Endothelial cell (in vitro differentiated cells): ENCODE results near the gene FARP2. TPM values are rescaled to one million over a fixed set of nuclear protein-coding genes. Genes with fewer than 3 reads are reported as not detected.

ENCODE experiments used
- DNase-seq: peaks from one replicate; pipeline ENCODE4 v3.0.0; 2021; ENCODE audit warnings: low spot score
- H3K27ac Mint-ChIP-seq: one replicate; pipeline ENCODE4 v1.8.0; 2021; ENCODE audit warnings: mixed read lengths, inconsistent platforms; ENCODE audit not compliant: unreplicated experiment
- H3K27me3 Mint-ChIP-seq: one replicate; pipeline ENCODE4 v1.8.0; 2021; ENCODE audit warnings: mild to moderate bottlenecking, moderate library complexity, mixed read lengths, inconsistent platforms; ENCODE audit not compliant: unreplicated experiment
- H3K36me3 Mint-ChIP-seq: one replicate; pipeline ENCODE4 v1.8.0; 2021; ENCODE audit warnings: mild to moderate bottlenecking, low read depth, mixed read lengths, inconsistent platforms; ENCODE audit not compliant: unreplicated experiment
- H3K4me1 Mint-ChIP-seq: one replicate; pipeline ENCODE4 v1.8.0; 2021; ENCODE audit warnings: mild to moderate bottlenecking, mixed read lengths, inconsistent platforms; ENCODE audit not compliant: unreplicated experiment
- H3K4me3 Mint-ChIP-seq: one replicate; pipeline ENCODE4 v1.8.0; 2021; ENCODE audit warnings: mild to moderate bottlenecking, mixed read lengths, inconsistent platforms; ENCODE audit not compliant: unreplicated experiment
- H3K9me3 Mint-ChIP-seq: one replicate; pipeline ENCODE4 v1.8.0; 2021; ENCODE audit warnings: mixed read lengths, inconsistent platforms; ENCODE audit not compliant: unreplicated experiment
- CTCF ChIP-seq: fragments of 200-600 bp; sonication (generic); IDR thresholded peaks from one replicate; pipeline ENCODE4 v1.5.0; 2021; ENCODE audit warnings: antibody characterized with exemption; ENCODE audit not compliant: unreplicated experiment
- total RNA-seq: library from RNA; stranded (reverse); fragmentation: NEBNext Ultra II Directional; extraction: Animal tissue kit (Norgen Biotek cat#: 25700); gene quantifications from one replicate; pipeline ENCODE4 v1.2.1, GENCODE V29; 2021; ENCODE audit not compliant: unreplicated experiment

Gene FARP2
- total RNA-seq, 1 donor from 2014 or later, result 19.1 TPM

- H3K4me3 Mint-ChIP-seq, result no peak overlapping the region
Measured at GRCh38 chr2:241458687-241459086, 102.6 kb downstream of the FARP2 start.

GRCh38 chr2:241459520-241459919 is 103.4 kb downstream of the FARP2 start:
- Mint-ChIP-seq H3K4me3 (no peak overlapping the region), H3K9me3 (no peaks in the 10 kb centered on the region), H3K36me3 (no peaks in the 10 kb centered on the region), H3K27me3 (no peaks in the 10 kb centered on the region), H3K4me1 (peaks cover 9% of the 10 kb centered on the region), H3K27ac (no peak overlapping the region)
- no peak for DNase-seq
- TF ChIP-seq CTCF, result no peak

More at GRCh38 chr2:241458687-241459086, 102.6 kb downstream of the FARP2 start:
- H3K9me3 Mint-ChIP-seq, result no peaks in the 10 kb centered on the region
- no peak for DNase-seq
- no peaks in the 10 kb centered on the region for H3K36me3 Mint-ChIP-seq
- TF ChIP-seq CTCF, result no peak
- peaks cover 9% of the 10 kb centered on the region for H3K4me1 Mint-ChIP-seq
- H3K27ac Mint-ChIP-seq, result no peak overlapping the region
- no peaks in the 10 kb centered on the region for H3K27me3 Mint-ChIP-seq

GRCh38 chr2:241460631-241461030 is 104.5 kb downstream of the FARP2 start:
- no peak for DNase-seq
- H3K4me1 Mint-ChIP-seq, result peaks cover 9% of the 10 kb centered on the region
- TF ChIP-seq CTCF, result no peak
- no peaks in the 10 kb centered on the region for H3K9me3 Mint-ChIP-seq
- H3K27ac Mint-ChIP-seq, result no peak overlapping the region
- H3K27me3 Mint-ChIP-seq, result no peaks in the 10 kb centered on the region
- peaks cover 5% of the 10 kb centered on the region for H3K36me3 Mint-ChIP-seq
- H3K4me3 Mint-ChIP-seq, result no peak overlapping the region

GRCh38 chr2:241461693-241462677 is 105.9 kb downstream of the FARP2 start:
- Mint-ChIP-seq H3K36me3 (peaks cover 5% of the 10 kb centered on the region), H3K4me3 (no peak overlapping the region), H3K9me3 (no peaks in the 10 kb centered on the region), H3K27ac (no peak overlapping the region), H3K27me3 (no peaks in the 10 kb centered on the region), H3K4me1 (peaks cover under 1% of the 10 kb centered on the region)
- no peak for DNase-seq
- TF ChIP-seq CTCF, result no peak
